Measurements from ENCODE around the gene ADAMTS18.

GRCh38 chr16:77307426-77308162 is 127.2 kb downstream of the ADAMTS18 start:
- TF ChIP-seq FOXP2 (optimal IDR thresholded peaks at IDR 0.05; ENCODE audit: borderline replicate concordance, extremely low read depth, extremely low read length, insufficient read depth) (no peak), POLR2AphosphoS5 (IDR thresholded peaks at IDR 0.05; ENCODE audit: low read depth, low read length) (no peak), REST (IDR thresholded peaks at IDR 0.05; ENCODE audit: insufficient read depth in 1 of 2, low read depth in 2 of 2, low read length in 2 of 2) (no peak), SIN3A (IDR thresholded peaks at IDR 0.05; ENCODE audit: borderline replicate concordance, insufficient read depth, low read length) (no peak), TAF1 (IDR thresholded peaks at IDR 0.05; ENCODE audit: borderline replicate concordance, insufficient read depth, low read length) (no peak)
